Mesangial cell (primary cell): ENCODE data around the gene KRTAP12-1. TPM values are rescaled to one million over a fixed set of nuclear protein-coding genes. Genes with fewer than 3 reads are reported as not detected.

Experiments
- total RNA-seq: library from RNA; depleted of rRNA; stranded (reverse); fragments of >200 nt; gene quantifications from 2 replicates; pipeline ENCODE4 v1.2.3, GENCODE V29; 2015

The KRTAP12-1 gene, protein sequence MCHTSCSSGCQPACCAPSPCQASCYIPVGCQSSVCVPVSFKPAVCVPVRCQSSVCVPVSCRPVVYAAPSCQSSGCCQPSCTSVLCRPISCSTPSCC
- total RNA-seq = not detected in 2 replicates

DNA sequence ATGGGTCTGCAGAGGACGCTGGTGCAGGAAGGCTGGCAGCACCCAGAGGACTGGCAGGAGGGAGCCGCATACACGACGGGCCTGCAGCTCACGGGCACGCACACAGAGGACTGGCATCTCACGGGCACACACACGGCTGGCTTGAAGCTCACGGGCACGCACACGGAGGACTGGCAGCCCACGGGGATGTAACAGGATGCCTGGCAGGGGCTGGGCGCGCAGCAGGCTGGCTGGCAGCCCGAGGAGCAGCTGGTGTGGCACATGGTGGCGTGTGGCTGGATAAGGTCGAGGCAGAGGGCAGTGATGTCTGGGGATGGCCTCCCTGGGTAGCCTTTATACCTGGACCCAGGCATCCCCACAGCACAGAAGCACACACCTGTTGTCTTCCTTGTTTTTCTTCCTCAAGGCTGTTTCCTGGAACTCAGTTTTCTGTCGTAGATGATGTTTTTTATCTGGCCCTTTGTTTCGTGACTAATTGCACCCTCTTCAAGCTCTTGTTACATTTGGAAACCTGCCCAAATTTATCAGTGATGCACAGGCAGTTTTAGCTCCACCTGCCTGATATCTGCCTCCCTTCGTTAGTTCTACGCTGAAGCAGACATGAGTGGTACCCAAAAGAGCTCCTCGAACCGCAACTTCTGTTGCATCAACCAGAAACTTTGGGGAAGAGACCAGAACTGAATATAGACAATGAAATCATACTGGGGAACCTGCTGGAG is at the start of gene KRTAP12-1:
KRTAP12-1 (minus strand) TSS at position 303 of the 719 bp plus-strand sequence; CDS start at position 263, 40 bp downstream.

DNA sequence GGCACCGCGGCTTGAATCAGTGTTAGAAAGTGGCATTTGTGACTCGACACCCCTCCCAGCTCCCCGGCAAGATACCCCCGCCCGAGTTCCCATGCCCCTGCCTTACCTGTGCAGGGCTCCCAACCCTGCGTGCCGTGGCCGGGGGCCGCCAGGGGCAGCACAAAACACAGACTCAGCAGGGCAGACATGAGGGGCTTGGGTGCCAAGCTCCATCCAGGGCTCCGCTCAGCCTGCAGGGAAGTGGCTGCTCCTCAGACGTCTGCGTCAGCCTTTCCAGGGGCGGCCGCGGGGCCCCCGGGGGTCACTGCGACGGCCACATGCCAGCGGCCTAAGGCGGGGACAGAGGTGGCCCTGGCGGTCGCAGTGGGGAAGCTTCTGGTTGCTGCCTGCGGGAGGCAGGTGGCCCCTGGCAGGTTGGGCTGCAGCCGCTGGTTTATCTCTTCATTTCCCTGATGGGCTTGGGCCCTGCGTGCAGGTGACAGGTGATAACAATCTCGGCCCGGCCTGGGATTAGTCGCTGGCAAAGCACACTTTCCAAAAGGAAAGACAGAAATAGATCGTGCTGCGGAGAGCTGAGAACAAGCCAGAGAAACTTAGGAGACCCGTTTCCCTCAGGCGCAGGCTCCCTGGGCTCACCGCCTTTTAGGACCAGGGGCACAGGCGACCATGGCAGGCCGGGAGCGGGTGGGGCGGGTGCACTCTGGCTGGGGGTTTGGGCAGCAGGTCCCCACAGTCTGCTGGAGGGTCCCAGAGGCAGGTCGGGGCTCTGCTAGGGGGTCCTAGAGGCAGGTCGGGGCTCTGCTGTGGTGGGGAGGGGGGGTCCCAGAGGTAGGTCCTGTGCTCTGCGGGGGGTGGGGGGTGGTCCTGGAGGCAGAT is 29.6 kb upstream of the KRTAP12-1 start, which contains the start of gene TSPEAR:
TSPEAR (minus strand) TSS at position 246 of the 876 bp plus-strand sequence; CDS start at position 188, 58 bp downstream.

DNA sequence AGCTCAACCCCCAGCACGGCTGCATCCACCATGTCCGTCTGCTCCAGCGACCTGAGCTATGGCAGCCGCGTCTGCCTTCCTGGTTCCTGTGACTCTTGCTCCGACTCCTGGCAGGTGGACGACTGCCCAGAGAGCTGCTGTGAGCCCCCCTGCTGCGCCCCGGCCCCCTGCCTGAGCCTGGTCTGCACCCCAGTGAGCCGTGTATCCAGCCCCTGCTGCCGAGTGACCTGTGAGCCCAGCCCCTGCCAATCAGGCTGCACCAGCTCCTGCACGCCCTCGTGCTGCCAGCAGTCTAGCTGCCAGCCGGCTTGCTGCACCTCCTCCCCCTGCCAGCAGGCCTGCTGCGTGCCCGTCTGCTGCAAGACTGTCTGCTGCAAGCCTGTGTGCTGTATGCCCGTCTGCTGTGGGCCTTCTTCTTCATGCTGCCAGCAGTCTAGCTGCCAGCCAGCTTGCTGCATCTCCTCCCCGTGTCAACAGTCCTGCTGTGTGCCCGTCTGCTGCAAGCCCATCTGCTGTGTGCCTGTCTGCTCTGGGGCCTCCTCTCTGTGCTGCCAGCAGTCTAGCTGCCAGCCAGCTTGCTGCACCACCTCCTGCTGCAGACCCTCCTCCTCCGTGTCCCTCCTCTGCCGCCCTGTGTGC is 15.3 kb upstream of the KRTAP12-1 start, which contains the start of gene KRTAP10-12:
KRTAP10-12 (plus strand) TSS at position 1 of the 639 bp plus-strand sequence; CDS start at position 31, 30 bp downstream.

DNA sequence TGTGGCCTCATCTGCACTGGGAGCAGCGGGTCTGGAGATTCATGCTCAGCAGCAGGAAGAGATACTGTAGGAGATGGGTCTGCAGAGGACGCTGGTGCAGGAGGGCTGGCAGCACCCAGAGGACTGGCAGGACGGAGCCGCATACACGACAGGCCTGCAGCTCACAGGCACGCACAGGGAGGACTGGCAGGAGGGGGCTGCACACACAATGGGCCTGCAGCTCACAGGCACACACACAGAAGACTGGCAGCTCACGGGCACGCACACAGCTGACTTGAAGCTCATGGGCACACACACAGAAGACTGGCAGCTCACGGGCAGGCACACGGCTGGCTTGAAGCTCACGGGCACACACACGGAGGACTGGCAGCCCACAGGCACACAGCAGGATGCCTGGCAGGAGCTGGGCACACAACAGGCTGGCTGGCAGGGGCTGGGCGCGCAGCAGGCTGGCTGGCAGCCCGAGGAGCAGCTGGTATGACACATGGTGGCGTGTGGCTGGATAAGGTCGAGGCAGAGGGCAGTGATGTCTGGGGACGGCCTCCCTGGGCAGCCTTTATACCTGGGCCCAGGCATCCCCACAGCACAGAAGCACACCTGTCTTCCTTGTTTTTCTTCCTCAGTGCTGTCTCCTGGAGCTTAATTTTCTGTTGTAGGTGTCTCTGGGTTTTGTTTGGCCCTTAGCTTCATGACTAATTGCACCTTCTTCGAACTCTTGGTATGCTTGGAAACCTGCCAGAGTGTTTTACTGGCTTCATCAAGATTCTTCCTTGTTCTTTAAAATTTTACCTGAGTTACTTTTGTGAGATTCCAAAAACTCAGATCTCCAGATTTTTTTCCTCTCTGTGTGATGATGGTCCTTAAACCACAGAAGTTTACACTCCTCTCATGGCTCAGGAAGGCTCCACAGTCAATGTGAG is 15.3 kb downstream of the KRTAP12-1 start, which contains the start of gene KRTAP12-2:
KRTAP12-2 (minus strand) TSS at position 527 of the 920 bp plus-strand sequence; CDS start at position 486, 41 bp downstream.

DNA sequence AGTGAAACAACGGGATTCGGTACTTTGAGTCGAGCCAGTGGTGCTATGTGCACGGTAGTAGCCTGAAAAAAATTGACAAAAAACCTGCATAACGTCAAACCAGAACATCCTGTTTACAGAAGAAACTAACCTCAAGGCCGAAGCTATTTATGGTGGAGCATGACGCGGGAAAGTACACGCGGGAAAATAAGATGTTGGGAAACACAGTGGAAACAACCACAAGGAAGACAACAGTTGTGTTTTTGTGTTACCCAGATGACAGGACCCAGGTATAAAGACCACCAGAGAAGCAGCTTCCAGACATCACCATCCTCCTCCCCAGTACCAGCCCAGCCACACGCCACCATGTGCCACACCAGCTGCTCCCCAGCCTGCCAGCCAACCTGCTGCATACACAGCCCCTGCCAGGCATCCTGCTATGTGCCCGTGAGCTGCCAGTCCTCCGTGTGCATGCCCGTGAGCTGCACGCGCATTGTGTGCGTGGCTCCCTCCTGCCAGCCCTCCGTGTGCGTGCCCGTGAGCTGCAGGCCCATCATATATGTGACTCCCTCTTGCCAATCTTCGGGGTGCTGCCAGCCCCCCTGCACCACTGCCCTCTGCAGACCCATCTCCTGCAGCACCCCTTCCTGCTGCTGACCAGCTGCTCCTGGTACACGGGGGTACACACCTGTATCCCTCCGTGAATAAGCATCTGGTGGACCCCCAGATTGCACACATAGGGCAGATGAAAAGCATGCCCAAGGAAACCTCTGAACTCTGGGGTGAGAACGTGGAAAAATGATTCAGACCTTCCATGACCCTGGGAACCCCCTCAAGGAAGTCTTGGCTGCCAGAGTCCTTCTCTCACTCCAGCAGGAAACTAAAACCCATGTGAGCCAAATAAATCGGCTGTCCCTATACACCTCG is 24.1 kb downstream of the KRTAP12-1 start, which contains the start of gene KRTAP12-3:
KRTAP12-3 (plus strand) TSS at position 298 of the 906 bp plus-strand sequence; CDS start at position 346, 48 bp downstream.

DNA sequence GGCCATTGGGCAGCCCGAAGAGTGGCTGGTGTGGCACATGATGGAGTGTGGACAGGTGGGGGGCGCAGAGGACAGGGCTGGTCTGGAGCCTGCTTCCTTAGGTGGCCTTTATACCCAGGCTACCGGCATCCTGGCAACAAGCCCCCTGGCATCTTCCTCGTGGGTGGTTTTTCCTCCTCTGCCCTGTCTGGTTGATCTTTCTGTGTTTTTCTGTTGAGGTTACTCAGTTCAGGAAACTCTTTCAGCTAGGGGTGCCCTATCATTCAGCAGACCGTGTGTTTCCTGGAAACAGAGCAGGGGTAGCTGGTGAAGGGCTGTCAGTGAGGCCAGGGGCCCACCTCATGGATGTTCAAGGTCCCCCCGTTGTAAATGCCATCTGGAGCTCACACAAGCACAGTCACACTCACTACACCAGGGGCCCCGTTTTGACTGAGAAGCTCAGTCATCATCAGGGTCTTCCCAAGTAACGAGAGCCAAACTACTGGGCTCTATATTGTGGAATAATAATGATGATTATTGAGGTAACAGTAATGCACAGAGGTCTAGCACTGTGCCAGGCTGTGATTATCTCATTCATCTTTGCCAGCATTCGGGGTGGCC is 27.3 kb downstream of the KRTAP12-1 start, which contains the start of gene KRTAP12-4:
KRTAP12-4 (minus strand) TSS at position 84 of the 600 bp plus-strand sequence; CDS start at position 39, 45 bp downstream.

DNA sequence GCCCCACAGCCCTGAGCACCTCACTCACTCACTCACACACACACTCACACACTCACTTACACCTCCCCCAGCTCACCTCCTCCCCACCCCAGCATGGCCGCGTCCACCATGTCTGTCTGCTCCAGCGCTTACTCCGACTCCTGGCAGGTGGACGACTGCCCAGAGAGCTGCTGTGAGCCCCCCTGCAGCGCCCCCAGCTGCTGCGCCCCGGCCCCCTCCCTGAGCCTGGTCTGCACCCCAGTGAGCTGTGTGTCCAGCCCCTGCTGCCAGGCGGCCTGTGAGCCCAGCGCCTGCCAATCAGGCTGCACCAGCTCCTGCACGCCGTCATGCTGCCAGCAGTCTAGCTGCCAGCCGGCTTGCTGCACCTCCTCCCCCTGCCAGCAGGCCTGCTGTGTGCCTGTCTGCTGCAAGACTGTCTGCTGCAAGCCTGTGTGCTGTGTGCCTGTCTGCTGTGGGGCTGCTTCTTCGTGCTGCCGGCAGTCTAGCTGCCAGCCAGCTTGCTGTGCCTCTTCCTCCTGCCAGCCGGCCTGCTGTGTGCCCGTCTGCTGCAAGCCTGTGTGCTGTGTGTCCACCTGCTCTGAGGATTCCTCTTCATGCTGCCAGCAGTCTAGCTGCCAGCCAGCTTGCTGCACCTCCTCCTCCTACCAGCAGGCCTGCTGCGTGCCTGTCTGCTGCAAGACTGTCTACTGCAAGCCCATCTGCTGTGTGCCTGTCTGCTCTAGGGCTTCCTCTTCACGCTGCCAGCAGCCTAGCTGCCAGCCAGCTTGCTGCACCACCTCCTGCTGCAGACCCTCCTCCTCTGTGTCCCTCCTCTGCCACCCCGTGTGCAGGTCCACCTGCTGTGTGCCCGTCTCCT is 35.4 kb downstream of the KRTAP12-1 start, which contains the start of gene KRTAP10-11:
KRTAP10-11 (plus strand) TSS at position 49 of the 856 bp plus-strand sequence; CDS start at position 94, 45 bp downstream.

DNA sequence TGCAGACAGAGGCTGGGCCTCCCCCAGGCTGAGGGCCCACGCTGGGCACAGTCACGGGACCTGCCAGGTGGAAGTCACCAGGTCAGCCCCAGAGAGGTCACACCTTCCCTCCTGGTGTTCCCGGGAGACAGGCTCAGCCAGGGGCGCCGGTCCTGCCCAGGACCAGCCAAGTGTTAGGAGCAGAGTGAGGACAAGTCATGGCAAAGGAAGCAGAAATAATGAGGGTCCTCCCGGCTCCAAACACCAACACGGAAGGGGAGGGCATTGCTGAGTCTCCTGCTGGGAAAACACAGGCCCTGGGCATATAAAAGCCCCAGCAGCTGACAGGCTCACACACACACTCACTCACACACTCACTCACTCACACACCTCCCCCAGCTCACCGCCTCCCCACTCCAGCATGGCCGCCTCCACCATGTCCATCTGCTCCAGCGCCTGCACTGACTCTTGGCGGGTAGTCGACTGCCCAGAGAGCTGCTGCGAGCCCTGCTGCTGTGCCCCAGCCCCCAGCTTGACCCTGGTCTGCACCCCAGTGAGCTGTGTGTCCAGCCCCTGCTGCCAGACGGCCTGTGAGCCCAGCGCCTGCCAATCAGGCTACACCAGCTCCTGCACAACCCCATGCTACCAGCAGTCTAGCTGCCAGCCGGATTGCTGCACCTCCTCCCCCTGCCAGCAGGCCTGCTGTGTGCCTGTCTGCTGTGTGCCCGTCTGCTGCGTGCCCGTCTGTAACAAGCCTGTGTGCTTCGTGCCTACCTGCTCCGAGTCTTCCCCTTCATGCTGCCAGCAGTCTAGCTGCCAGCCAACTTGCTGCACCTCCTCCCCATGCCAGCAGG is 44.7 kb downstream of the KRTAP12-1 start, which contains the start of gene KRTAP10-10:
KRTAP10-10 (plus strand) TSS at position 339 of the 833 bp plus-strand sequence; CDS start at position 401, 62 bp downstream.

Other genes with a start within 250 kb of the KRTAP12-1 start
- 2.9 and 3.5 TPM in 2 replicates for gene LRRC3, start 226.7 kb downstream of the KRTAP12-1 start, total RNA-seq
- not detected in 2 replicates for gene KRTAP10-1, start 142.0 kb downstream of the KRTAP12-1 start, total RNA-seq
- not detected in 2 replicates for gene KRTAP10-2, start 130.7 kb downstream of the KRTAP12-1 start, total RNA-seq
- not detected in 2 replicates for gene KRTAP10-3, start 123.4 kb downstream of the KRTAP12-1 start, total RNA-seq
- gene KRTAP10-4, start 108.4 kb downstream of the KRTAP12-1 start, total RNA-seq = not detected in 2 replicates
- not detected in 2 replicates for gene KRTAP10-5, start 101.6 kb downstream of the KRTAP12-1 start, total RNA-seq
- gene KRTAP10-6, start 89.7 kb downstream of the KRTAP12-1 start, total RNA-seq = not detected in 2 replicates
- not detected in 2 replicates for gene KRTAP10-7, start 81.6 kb downstream of the KRTAP12-1 start, total RNA-seq
- not detected in 2 replicates for gene KRTAP10-8, start 70.1 kb downstream of the KRTAP12-1 start, total RNA-seq
- not detected in 2 replicates for gene KRTAP10-9, start 55.1 kb downstream of the KRTAP12-1 start, total RNA-seq
- gene KRTAP10-10, start 44.8 kb downstream of the KRTAP12-1 start, total RNA-seq = not detected in 2 replicates
- not detected in 2 replicates for gene KRTAP10-11, start 35.7 kb downstream of the KRTAP12-1 start, total RNA-seq
- gene KRTAP12-4, start 27.5 kb downstream of the KRTAP12-1 start, total RNA-seq = not detected in 2 replicates
- not detected in 2 replicates for gene KRTAP12-3, start 24.2 kb downstream of the KRTAP12-1 start, total RNA-seq
- gene KRTAP12-2, start 15.2 kb downstream of the KRTAP12-1 start, total RNA-seq = not detected in 2 replicates
- gene KRTAP10-12, start 15.0 kb upstream of the KRTAP12-1 start, total RNA-seq = not detected in 2 replicates
- gene TSPEAR, start 29.4 kb upstream of the KRTAP12-1 start, total RNA-seq = not detected in 2 replicates
- 32.1 and 38.8 TPM in 2 replicates for gene UBE2G2, start 119.7 kb upstream of the KRTAP12-1 start, total RNA-seq
- gene SUMO3, start 135.9 kb upstream of the KRTAP12-1 start, total RNA-seq = 51.8 and 69.6 TPM in 2 replicates
- gene PTTG1IP, start 191.5 kb upstream of the KRTAP12-1 start, total RNA-seq = 213 and 304 TPM in 2 replicates
- 2.2 TPM in 1 of 2 replicates, not detected in the other for gene ITGB2, start 238.7 kb upstream of the KRTAP12-1 start, total RNA-seq